Cardiac fibroblast (primary cell): Measurements from ENCODE around the gene WWC2.

Experiments used
- DNase-seq, 2 donors: peaks; one replicate each; pipeline versions ENCODE4 v3.0.0 to v3.0.0-alpha.2; 2010; ENCODE audit warnings: low read depth in 2 of 2
- H3K4me3 ChIP-seq, 2 donors: replicated peaks in 1 of 2; 1 replicate in 1 of 2; 2 replicates in 1 of 2; pipeline ENCODE4 v1.5.1; 2011; ENCODE audit warnings: low read depth in 2 of 2, low read length in 2 of 2, mild to moderate bottlenecking in 2 of 2, moderate library complexity in 1 of 2
- CTCF ChIP-seq: IDR thresholded peaks from one replicate; pipeline ENCODE4 v1.5.1; 2011; ENCODE audit warnings: low read depth, mild to moderate bottlenecking, low read length, inconsistent platforms

WWC2 gene

GRCh38 chr4:183098723-183099536 lies at the start of gene WWC2:
WWC2 (plus strand) TSS chr4:183099257; CDS start chr4:183099492, 235 bp downstream.
- DNase-seq, result peak; percentile 93 to 96
- TF ChIP-seq CTCF, result no peak
- H3K4me3 ChIP-seq, result peak within 1 kb of the TSS; percentile 87 to 92

GRCh38 chr4:183053681-183054080 lies 45.4 kb upstream of the WWC2 start:
- H3K4me3 ChIP-seq, result no peak overlapping the region
- DNase-seq, result no peak
- no peak for TF ChIP-seq CTCF

GRCh38 chr4:183057255-183057654 lies 41.8 kb upstream of the WWC2 start:
- no peak for TF ChIP-seq CTCF

GRCh38 chr4:183059797-183060196 lies 39.3 kb upstream of the WWC2 start:
- no peak for DNase-seq
- H3K4me3 ChIP-seq, result no peak overlapping the region
- no peak for TF ChIP-seq CTCF

More at GRCh38 chr4:183057255-183057654, 41.8 kb upstream of the WWC2 start:
- no peak overlapping the region for H3K4me3 ChIP-seq
- no peak for DNase-seq

GRCh38 chr4:183068502-183068901 lies 30.6 kb upstream of the WWC2 start:
- TF ChIP-seq CTCF, result no peak
- H3K4me3 ChIP-seq, result no peak overlapping the region
- no peak for DNase-seq

- no peak overlapping the region for H3K4me3 ChIP-seq
- DNase-seq, result no peak
- TF ChIP-seq CTCF, result no peak
Observed at GRCh38 chr4:183071222-183071621, 27.8 kb upstream of the WWC2 start.

- no peak for TF ChIP-seq CTCF
- no peak overlapping the region for H3K4me3 ChIP-seq
- DNase-seq, result no peak
Observed at GRCh38 chr4:183072176-183072575, 26.9 kb upstream of the WWC2 start.
